Activated T-cell treated with anti-CD3 and anti-CD28 coated beads for 1 hour (primary cell): Measurements from ENCODE around the gene FSTL4.

Source experiments
- DNase-seq: peaks from one replicate; pipeline ENCODE4 v3.0.0-alpha.2; 2020; ENCODE audit warnings: low read depth

The FSTL4 gene

GRCh38 chr5:133612249-133612860 is at the start of gene FSTL4:
Gene FSTL4 (minus strand): TSS chr5:133612541.
- DNase-seq, result no peak

- DNase-seq, result no peak
Observed at GRCh38 chr5:133661389-133661788, 49.0 kb upstream of the FSTL4 start.

- no peak for DNase-seq
Observed at GRCh38 chr5:133658327-133658726, 46.0 kb upstream of the FSTL4 start.

- no peak for DNase-seq
Observed at GRCh38 chr5:133657036-133657435, 44.7 kb upstream of the FSTL4 start.

- no peak for DNase-seq
Observed at GRCh38 chr5:133655966-133656365, 43.6 kb upstream of the FSTL4 start.

DNA sequence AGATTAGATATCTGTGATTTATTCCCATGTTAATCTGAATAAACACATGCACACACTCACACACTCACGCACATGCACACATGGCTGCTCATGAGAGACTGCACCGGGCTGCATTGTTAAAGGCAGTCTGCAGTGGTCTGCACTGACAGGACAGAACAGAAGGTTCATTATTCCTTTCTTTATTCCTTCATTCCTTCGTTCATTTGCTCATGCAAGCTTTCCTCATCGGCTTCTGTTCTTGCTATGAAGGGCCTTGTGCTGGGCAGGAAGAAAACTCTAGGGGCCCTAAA is 41.4 kb upstream of the FSTL4 start:
- DNase-seq, result no peak

DNA sequence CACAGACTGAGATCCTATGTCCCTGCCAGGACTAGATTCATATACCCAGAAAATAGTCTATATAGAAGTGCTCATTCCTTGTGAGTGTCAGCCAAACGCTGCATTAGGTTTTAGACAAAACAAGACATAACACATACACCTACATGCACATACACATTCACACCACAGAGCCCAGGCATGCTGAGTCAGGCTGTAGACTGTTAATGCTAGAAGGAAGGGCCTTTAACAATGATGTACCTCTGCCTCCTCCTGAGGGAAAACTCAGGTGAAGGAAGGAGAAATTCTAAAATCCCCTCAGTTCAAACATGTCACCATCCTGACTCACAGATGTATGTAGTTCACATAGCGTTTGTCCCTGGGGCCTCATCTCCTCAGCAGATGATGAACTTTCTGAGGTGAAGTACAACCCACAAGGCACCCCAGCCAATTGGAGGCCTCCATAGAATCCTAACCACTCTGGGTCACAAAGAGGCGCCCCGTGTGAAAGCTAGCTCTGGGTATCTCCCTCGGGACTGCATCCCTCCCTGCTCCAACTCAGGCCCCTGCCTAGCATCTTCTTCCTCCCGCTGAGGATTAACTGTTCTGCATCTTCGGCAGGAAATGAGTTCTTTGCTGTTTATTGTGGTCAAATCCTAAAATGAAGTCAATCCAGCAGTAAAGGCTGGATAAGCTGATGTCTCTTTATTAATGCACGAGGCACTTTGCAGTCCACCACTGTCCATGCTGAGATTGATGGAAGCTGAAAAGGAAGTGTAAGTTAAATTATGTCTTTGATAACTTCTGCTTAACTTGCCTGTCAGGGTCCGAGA is 40.8 kb upstream of the FSTL4 start:
- no peak for DNase-seq

DNA sequence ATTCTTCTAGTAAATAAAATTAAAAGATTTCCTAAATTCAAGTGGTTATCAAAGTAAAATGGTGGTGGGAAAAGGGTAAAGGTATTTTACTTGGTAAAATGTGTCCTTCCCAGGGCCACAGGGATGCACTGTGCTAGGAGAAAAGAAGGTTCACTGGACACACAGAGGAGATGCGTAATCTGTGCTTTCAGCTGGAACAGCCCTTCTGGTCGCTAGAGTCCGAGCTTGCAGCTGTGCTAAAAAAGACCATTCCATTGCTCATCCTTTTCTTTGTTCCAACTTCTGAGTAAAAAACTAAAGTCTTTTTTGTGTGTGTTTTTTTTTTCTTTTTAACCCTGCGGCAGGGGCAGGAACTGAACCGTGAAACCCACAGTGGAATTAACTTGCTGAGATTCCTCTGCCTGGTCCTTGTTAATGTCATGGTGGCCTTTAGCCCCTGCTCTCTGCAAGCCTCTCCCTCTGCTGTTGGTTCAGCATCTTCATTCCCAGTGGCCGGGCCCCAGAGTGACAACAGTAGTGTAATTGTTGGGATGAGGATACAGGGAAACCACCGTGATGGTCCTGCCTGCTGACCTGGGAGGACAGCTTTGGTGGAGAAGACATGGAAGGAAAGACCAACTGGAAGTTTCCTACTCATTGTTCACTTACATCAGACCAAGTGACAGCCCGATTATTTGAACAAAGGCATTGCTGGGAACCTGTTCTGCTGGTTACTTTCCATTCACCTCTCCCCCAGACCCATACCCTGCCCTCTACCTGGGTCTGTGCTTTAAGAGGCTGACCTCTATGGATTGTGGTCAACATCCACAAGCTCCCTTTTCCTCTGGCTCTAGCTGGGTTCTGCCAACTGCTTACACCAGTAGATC is 31.9 kb upstream of the FSTL4 start:
- no peak for DNase-seq

DNA sequence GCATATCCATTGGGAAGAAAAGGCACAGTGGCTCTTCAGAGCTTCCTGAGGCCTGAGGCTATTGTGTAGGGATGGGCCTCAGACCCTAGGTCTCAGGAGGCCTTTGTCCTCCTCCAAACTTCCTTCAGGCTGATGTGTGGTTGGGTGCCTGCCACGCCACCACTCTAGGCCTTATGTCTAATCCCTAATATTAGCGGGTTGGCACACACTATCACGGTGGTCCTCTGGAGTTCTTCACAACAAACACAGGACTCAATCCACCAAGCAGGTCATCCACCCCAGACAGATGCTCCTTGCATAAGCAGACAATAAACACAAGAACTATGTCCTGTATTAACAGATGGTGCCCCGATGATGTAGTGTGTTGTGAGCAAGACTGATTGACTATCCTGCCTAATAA is 31.0 kb upstream of the FSTL4 start:
- DNase-seq, result no peak

GRCh38 chr5:133642153-133642722 is 29.9 kb upstream of the FSTL4 start:
- DNase-seq, result no peak

DNA sequence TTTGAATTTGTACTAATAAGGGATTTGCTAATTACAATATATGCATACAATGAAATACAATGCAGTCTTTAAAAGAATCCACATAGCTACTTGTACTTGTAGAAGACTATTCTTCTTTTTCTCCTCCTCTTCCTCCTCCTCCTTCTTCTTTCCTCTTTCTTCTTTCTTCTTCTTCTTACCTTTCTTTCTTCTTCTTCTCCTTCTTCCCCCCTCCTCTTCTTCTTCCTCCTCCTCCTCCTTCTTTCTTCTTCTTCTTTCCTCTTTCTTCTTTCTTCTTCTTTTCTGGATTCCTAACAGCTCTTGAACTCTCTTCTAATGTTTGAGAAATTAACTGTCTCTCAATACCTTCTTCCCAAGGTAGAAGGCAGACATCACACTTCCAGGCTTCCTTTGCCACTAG is 29.3 kb upstream of the FSTL4 start:
- no peak for DNase-seq

DNA sequence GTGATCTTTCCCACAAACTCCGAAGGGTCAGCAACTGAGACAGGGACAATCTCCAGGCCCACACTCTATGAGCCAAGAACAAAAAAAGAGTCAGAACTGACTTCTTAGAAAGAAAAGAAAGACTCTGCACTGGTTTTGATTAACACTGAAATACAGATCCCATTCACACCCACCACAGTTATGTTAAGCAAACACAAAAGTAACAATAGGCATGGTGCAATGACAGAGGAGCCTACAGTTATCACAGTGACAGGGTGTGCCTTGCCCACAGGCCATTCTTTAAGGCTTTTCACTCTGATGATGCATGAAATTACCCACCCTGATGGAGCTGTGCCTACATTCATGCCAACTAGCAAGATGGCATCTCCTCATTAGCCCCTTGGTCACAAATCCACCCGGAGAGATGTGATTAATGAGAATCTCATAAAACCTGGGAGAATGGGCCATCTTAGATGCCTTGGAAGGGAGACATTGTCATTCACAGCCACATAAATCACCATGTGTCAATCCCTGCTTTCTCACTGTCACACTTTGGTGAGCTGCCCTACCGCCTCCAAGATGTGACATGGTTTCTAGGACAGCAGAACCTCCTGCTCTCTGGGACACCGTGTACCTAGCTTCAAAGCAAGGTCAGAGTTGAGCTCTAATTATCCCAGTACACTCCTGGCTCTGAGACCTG is 27.6 kb upstream of the FSTL4 start:
- DNase-seq, result no peak

DNA sequence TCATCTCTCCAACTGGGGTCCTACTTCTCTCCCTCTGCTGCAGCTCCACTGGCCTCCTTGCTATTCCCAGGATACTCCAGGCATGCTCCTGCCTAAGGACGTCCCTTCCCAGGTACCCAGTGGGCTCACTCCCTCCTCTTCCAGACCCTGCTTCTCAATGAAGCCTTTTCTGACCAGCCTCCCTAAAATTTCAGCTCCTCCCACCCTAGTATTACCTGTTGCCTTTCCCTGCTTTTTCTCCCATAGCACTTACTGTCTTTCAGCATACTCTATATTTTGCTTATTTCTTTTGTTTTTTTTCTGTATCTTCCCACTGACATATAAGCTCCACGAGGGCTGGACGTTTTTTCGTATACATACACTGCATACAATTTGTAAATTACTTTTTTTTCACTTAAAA is 26.1 kb upstream of the FSTL4 start:
- no peak for DNase-seq

DNA sequence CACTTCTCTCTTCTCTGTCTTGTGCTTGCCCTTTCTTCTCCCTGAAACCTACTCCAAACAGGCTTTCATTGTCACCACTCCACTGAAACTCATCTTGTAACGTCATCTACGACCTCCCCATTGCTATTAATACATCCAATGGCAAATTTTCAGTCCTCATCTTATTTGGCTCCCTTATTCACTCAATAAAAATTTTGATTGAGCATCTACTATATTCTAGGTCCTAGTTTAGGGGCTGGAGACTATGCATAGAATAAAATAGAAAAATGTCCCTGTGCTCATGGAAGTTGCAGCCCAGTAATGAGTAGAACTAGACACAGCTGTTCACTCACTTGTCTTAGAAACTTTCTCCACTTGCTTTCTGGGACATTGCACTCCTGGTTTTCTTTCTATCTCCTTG is 24.9 kb upstream of the FSTL4 start:
- no peak for DNase-seq

DNA sequence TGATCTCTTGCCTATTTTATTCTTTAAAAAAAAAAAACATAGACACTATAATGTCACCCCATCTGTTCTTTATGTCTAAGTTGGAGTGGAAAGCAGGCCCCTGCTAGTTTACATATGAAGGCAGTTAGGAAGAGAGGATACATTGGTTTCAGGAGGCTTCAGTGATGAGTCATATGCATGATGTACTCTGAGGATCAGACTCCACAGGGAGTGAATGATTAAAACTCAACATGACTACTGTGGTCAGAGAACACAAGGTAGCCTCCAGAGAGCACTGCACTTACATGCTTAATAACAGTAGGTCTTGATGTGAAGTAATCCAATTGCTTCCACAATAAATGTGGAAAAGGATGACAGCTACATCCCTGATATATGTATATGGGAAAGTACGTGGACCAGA is 22.7 kb upstream of the FSTL4 start:
- no peak for DNase-seq

GRCh38 chr5:133627180-133627579 is 14.8 kb upstream of the FSTL4 start:
- DNase-seq, result no peak

DNA sequence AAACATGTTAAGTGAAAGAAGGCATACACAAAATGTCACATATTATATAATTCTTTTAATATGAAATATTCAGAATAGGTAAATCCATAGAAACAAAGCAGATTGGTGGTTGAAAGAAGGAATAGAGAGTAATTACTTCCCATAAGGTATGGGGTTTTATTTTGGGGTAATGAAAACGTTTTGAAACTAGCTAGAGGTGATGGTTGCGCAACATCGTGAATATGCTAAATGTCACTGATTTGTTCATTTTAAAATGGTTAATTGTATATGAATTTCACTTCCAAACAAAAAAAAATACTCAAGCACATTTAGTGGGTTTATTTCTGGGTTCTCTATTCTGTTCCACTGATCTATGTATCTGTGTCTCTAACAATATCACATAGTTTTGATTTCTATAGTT is 12.0 kb upstream of the FSTL4 start:
- DNase-seq, result no peak

GRCh38 chr5:133618141-133618540 is 5.8 kb upstream of the FSTL4 start:
- DNase-seq, result no peak

DNA sequence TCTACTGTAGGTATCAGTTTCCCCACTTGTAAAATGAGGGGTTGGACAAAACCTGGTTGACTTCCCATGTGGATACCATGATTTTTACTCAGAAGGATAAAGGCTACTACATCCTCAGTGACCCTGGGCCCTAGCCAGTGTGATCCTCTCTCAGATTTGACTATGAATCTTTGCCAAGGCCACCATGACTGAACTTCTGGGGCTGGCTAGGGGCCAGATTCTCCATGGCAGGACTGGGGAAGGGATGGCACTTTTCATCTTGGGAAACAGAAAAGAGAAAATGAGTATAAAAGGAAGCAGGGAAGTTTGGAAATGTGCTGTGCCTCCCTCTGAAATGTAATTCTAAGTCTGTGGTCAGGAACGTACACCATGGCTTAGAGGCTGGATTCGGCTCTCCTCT is 1.4 kb upstream of the FSTL4 start:
- no peak for DNase-seq

DNA sequence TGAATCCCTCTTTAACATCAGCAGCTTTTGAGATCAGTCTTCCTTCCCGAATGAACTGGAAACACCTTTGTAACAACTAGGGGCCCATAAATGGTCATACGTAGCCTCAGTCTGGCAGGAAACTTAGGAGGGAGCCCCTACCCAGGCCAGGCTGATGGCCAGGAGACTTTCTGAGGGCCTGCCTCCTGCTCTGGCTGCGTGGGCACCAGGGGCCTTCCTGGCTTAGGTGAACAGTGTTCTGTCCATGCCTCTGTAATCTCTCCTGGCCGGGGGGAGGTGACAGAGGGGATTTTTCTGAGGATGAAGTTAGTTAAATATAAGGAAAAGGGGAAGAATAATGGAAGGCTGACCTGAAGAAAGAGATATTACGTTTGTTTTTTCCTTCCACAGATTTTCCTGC is 843 bp upstream of the FSTL4 start:
- DNase-seq, result no peak

- DNase-seq, result no peak
Observed at GRCh38 chr5:133611357-133612248, 738 bp downstream of the FSTL4 start.
